ENCODE results near the gene ZFYVE1. TPM values are rescaled to one million over a fixed set of nuclear protein-coding genes. Genes with fewer than 3 reads are reported as not detected.

ZFYVE1 gene
- total and polyA plus RNA-seq, 2 experiments from 2014 or later = 15.3 TPM

DNA sequence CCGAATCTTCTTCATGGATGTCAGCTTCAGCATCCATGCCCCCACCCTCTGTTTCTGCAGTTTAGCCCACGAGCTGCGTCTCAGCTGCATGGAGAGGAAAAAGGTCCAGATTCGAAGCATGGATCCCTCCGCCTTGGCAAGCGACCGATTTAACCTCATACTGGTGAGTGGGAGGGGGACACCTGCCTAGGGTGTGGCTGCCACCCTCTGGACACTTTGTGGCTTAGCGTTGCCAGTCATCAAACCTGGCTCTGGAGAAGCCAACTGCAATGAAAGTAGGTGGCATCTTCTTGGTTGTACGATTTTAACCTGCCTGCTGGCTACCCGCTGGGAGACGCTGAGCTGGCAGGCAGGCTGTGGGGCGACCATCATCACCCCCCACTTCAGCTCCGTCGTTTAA lies 84.0 kb downstream of the ZFYVE1 start:
- H2AFZ ChIP-seq = no peak overlapping the region
- no peaks in the 10 kb centered on the region for H4K20me1 ChIP-seq (ENCODE audit: insufficient read depth, poor library complexity, severe bottlenecking)
- no peaks in the 10 kb centered on the region for H3K36me3 ChIP-seq (replicated peaks; ENCODE audit: insufficient read depth, low read depth)
- no peaks in the 10 kb centered on the region for H3K79me2 ChIP-seq
- WGBS (ENCODE audit: low lambda C conversion rate, missing lambda C conversion rate) = 93% methylated on average over 14 of the region's 14 CpGs
- H3K27ac ChIP-seq = no peak overlapping the region
- no peak for TF ChIP-seq EZH2phosphoT487 (IDR thresholded peaks at IDR 0.05; ENCODE audit: low read depth, severe bottlenecking, unreplicated experiment)
- TF ChIP-seq EZH2 (IDR thresholded peaks at IDR 0.05; ENCODE audit: borderline replicate concordance) = no peak
- TF ChIP-seq, protein P1, sequence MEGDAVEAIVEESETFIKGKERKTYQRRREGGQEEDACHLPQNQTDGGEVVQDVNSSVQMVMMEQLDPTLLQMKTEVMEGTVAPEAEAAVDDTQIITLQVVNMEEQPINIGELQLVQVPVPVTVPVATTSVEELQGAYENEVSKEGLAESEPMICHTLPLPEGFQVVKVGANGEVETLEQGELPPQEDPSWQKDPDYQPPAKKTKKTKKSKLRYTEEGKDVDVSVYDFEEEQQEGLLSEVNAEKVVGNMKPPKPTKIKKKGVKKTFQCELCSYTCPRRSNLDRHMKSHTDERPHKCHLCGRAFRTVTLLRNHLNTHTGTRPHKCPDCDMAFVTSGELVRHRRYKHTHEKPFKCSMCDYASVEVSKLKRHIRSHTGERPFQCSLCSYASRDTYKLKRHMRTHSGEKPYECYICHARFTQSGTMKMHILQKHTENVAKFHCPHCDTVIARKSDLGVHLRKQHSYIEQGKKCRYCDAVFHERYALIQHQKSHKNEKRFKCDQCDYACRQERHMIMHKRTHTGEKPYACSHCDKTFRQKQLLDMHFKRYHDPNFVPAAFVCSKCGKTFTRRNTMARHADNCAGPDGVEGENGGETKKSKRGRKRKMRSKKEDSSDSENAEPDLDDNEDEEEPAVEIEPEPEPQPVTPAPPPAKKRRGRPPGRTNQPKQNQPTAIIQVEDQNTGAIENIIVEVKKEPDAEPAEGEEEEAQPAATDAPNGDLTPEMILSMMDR (IDR thresholded peaks at IDR 0.05; ENCODE audit: poor library complexity) = no peak
- no peak overlapping the region for H3K4me2 ChIP-seq
- H3K27me3 ChIP-seq = no peaks in the 10 kb centered on the region
- H3K9me3 ChIP-seq (ENCODE audit: low read depth) = no peaks in the 10 kb centered on the region
- H3K4me1 ChIP-seq (ENCODE audit: insufficient read depth) = no peaks in the 10 kb centered on the region
- H3K4me3 ChIP-seq = no peak overlapping the region
- no peak for DNase-seq (ENCODE audit: low spot score)
- no peaks in the 10 kb centered on the region for H3K9me2 ChIP-seq (replicated peaks; ENCODE audit: insufficient read depth)

- no peaks in the 10 kb centered on the region for H3K79me2 ChIP-seq
- WGBS (ENCODE audit: low lambda C conversion rate, missing lambda C conversion rate) = 88% methylated on average over 12 of the region's 12 CpGs
- H2AFZ ChIP-seq = no peak overlapping the region
- H3K9me3 ChIP-seq (ENCODE audit: low read depth) = no peaks in the 10 kb centered on the region
- H3K27ac ChIP-seq = no peak overlapping the region
- no peaks in the 10 kb centered on the region for H3K27me3 ChIP-seq
- H3K9me2 ChIP-seq (replicated peaks; ENCODE audit: insufficient read depth) = no peaks in the 10 kb centered on the region
- no peak for DNase-seq (ENCODE audit: low spot score)
- H3K4me1 ChIP-seq (ENCODE audit: insufficient read depth) = no peaks in the 10 kb centered on the region
- H3K36me3 ChIP-seq (replicated peaks; ENCODE audit: insufficient read depth, low read depth) = no peaks in the 10 kb centered on the region
- H3K4me2 ChIP-seq = no peak overlapping the region
- H3K4me3 ChIP-seq = no peak overlapping the region
- no peaks in the 10 kb centered on the region for H4K20me1 ChIP-seq (ENCODE audit: insufficient read depth, poor library complexity, severe bottlenecking)
- TF ChIP-seq EZH2 (IDR thresholded peaks at IDR 0.05; ENCODE audit: borderline replicate concordance) (no peak), EZH2phosphoT487 (IDR thresholded peaks at IDR 0.05; ENCODE audit: low read depth, severe bottlenecking, unreplicated experiment) (no peak)
- TF ChIP-seq, protein P1 (IDR thresholded peaks at IDR 0.05; ENCODE audit: poor library complexity) = no peak
Measured at GRCh38 chr14:72941286-72941985, 85.5 kb downstream of the ZFYVE1 start.

DNA sequence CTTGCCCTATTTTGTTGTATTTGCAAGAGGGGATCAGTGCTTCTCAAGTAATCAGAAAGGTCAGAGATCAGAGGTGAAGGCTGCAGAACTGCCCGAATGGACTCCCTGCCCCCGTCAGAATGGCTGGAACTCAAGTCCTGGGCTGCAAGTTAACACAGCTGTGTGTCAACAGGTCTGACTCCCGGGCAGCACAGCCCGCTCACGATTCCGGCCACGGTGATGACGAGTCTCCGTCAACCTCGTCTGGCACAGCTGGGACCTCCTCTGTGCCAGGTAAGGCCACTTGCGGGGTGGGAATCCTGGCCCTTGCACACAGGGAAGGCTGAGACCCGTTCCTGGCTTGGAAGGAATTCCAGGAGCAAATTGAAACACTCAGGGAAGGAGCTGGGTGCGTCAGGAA lies 87.3 kb downstream of the ZFYVE1 start:
- 84% methylated on average over 13 of the region's 13 CpGs for WGBS (ENCODE audit: low lambda C conversion rate, missing lambda C conversion rate)
- no peak overlapping the region for H2AFZ ChIP-seq
- H3K36me3 ChIP-seq (replicated peaks; ENCODE audit: insufficient read depth, low read depth) = no peaks in the 10 kb centered on the region
- H3K27me3 ChIP-seq = no peaks in the 10 kb centered on the region
- no peak overlapping the region for H3K27ac ChIP-seq
- no peaks in the 10 kb centered on the region for H3K4me1 ChIP-seq (ENCODE audit: insufficient read depth)
- no peaks in the 10 kb centered on the region for H3K9me2 ChIP-seq (replicated peaks; ENCODE audit: insufficient read depth)
- H3K79me2 ChIP-seq = peaks cover 10% of the 10 kb centered on the region
- H3K4me3 ChIP-seq = no peak overlapping the region
- TF ChIP-seq EZH2 (IDR thresholded peaks at IDR 0.05; ENCODE audit: borderline replicate concordance) = no peak
- TF ChIP-seq EZH2phosphoT487 (IDR thresholded peaks at IDR 0.05; ENCODE audit: low read depth, severe bottlenecking, unreplicated experiment) = no peak
- TF ChIP-seq, protein P1 (IDR thresholded peaks at IDR 0.05; ENCODE audit: poor library complexity) = no peak
- DNase-seq (ENCODE audit: low spot score) = no peak
- H3K9me3 ChIP-seq (ENCODE audit: low read depth) = no peaks in the 10 kb centered on the region
- no peaks in the 10 kb centered on the region for H4K20me1 ChIP-seq (ENCODE audit: insufficient read depth, poor library complexity, severe bottlenecking)
- H3K4me2 ChIP-seq = no peak overlapping the region
